Ovary (tissue), 9 donors: Measurements from ENCODE around the gene RPS25. TPM values are rescaled to one million over a fixed set of nuclear protein-coding genes. Genes with fewer than 3 reads are reported as not detected.
"Not testable (repeated sequence)": the region's sequence is repeated elsewhere in the genome, so short reads cannot be mapped to it uniquely, and the experiment has no call there.

Experiments used
- DNase-seq, 5 donors: peaks; one replicate each; pipeline ENCODE4 v3.0.0-alpha.2; 2019 to 2020
- H3K27ac ChIP-seq, 2 donors: fragments of 200-600 bp; one replicate each; pipeline versions ENCODE4 v1.5.1 to v1.8.0; 2019 to 2022
- H3K27me3 ChIP-seq: fragments of 200-600 bp; one replicate; pipeline ENCODE4 v1.8.0; 2022
- H3K36me3 ChIP-seq: fragments of 200-600 bp; sonication (generic); one replicate; pipeline ENCODE4 v1.5.1; 2019
- H3K4me1 ChIP-seq: one replicate; pipeline ENCODE4 v1.8.1; 2013; ENCODE audit warnings: mild to moderate bottlenecking, moderate library complexity; ENCODE audit not compliant: insufficient read depth
- H3K4me3 ChIP-seq: fragments of 200-600 bp; sonication (generic); one replicate; pipeline ENCODE4 v1.5.1; 2017
- H3K9me3 ChIP-seq, 2 donors: fragments of 200-600 bp in 1 of 2; sonication (generic) in 1 of 2; one replicate each; pipeline versions ENCODE4 v1.5.1 to v1.8.1; 2013 to 2019; ENCODE audit warnings: mild to moderate bottlenecking in 1 of 2, moderate library complexity in 1 of 2
- CTCF ChIP-seq, 3 donors: fragments of 450-650 bp in 2 of 3; fragments of 200-600 bp in 1 of 3; IDR thresholded peaks; one replicate each; pipeline versions ENCODE4 v1.5.1 to v1.8.0; 2016 to 2022; ENCODE audit warnings: antibody characterized with exemption in 3 of 3, mild to moderate bottlenecking in 1 of 3
- EP300 ChIP-seq: sonication (generic); formaldehyde crosslinking; IDR thresholded peaks from one replicate; pipeline ENCODE4 v1.6.1; 2017; ENCODE audit warnings: antibody characterized with exemption
- POLR2A ChIP-seq: fragments of 450-650 bp; IDR thresholded peaks from one replicate; pipeline ENCODE4 v1.6.1; 2017; ENCODE audit warnings: antibody characterized with exemption, mild to moderate bottlenecking, moderate library complexity
- WGBS, 3 donors: extraction: QIAGEN DNeasy Blood & Tissue Kit in 1 of 3; methylation state at CpG; one replicate each; pipeline versions ENCODE4 v1.1.5 to v1.1.7; 2013 to 2017; 5-methylcytosine and 5-hydroxymethylcytosine counted together
- intact Hi-C, 4 donors: fragments of 100-400 bp; cut with DNase I; formaldehyde crosslinking; loops; one replicate each; pipeline versions ENCODE4 v1.11.0 to v1.15.1; 2022 to 2023
- polyA plus RNA-seq, 2 donors: library from polyadenylated mRNA; stranded (reverse); fragments of 200-250 nt in 1 of 2; fragments of 350-450 nt in 1 of 2; fragmentation: Illumina TruSeq in 1 of 2; extraction: RNeasy Lipid Tissue Mini Kit (QIAGEN cat#74804) in 1 of 2; gene quantifications; one replicate each; pipeline ENCODE4 v1.2.3, GENCODE V29; 2013 to 2014
- total RNA-seq, 7 donors: library from RNA; depleted of rRNA in 2 of 7; stranded (reverse); fragments of >200 nt in 2 of 7; fragmentation: NEBNext Ultra II Directional in 3 of 7; extraction: Animal tissue kit (Norgen Biotek cat#: 25700) in 3 of 7; gene quantifications; one replicate each; pipeline versions ENCODE4 v1.1.0 to v1.2.4, GENCODE V29; 2016 to 2023
- donor health status: DM: no; HTN: no; CAD: no; lungs with moderate emphysema.
- donor health status: DM: no; HTN: no; CAD: no.
- donor health status: Bipolar disorder and iron deficiency.
- donor health status: DM: yes; HTN: yes; CAD: no.
- donor health status: DM: no; HTN: no; CAD: no.
- donor health status: DM: yes; HTN: yes; CAD: no.

Gene RPS25
- total and polyA plus RNA-seq, 9 donors = 1,999 to 7,045 (median 2,845) TPM

- Histone ChIP-seq H3K4me3 (no peak overlapping the region), H3K9me3 (no peaks in the 10 kb centered on the region), H3K27ac (no peak overlapping the region), H3K36me3 (no peaks in the 10 kb centered on the region), H3K27me3 (no peaks in the 10 kb centered on the region), H3K4me1 (peaks cover 7% of the 10 kb centered on the region)
- intact Hi-C loops = no loop called here
- no peak for TF ChIP-seq EP300
- TF ChIP-seq CTCF (IDR thresholded peaks at IDR 0.05) = no peak
- no peak for TF ChIP-seq POLR2A
- no peak for DNase-seq
Measured at GRCh38 chr11:119023741-119024140, 5.6 kb upstream of the RPS25 start.

- Histone ChIP-seq H3K36me3 (no peaks in the 10 kb centered on the region), H3K27me3 (no peaks in the 10 kb centered on the region), H3K4me3 (no peak overlapping the region), H3K27ac (no peak overlapping the region), H3K9me3 (no peaks in the 10 kb centered on the region), H3K4me1 (peaks cover 7% of the 10 kb centered on the region)
- no peak for DNase-seq
- intact Hi-C loops = no loop called here
- WGBS, 3 donors = 87 to 95% (median 88%) methylated on average over 5 of the region's 5 CpGs
- TF ChIP-seq EP300 (no peak), POLR2A (no peak), CTCF (IDR thresholded peaks at IDR 0.05) (no peak)
Measured at GRCh38 chr11:119021631-119022030, 3.5 kb upstream of the RPS25 start.

- 27 to 46% (median 34%) methylated on average over 2 of the region's 2 CpGs for WGBS, 3 donors
- intact Hi-C loops = loop anchor here in 1 of 4 donors (2.0 kb wide), 1 partner anchor 21 kb away; the partner anchor contains the start of gene CENATAC
- no peak for TF ChIP-seq EP300
- no peak for TF ChIP-seq CTCF (IDR thresholded peaks at IDR 0.05)
- Histone ChIP-seq H3K27ac (no peak overlapping the region), H3K4me1 (peaks cover 9% of the 10 kb centered on the region), H3K9me3 (no peaks in the 10 kb centered on the region), H3K36me3 (no peaks in the 10 kb centered on the region), H3K4me3 (peak overlapping the region; percentile 71), H3K27me3 (no peaks in the 10 kb centered on the region)
- no peak for DNase-seq
Measured at GRCh38 chr11:119019996-119020395, 1.9 kb upstream of the RPS25 start.

GRCh38 chr11:119017377-119017776, 766 bp downstream of the RPS25 start:
- H3K4me3 ChIP-seq = peak overlapping the region; percentile 71
- DNase-seq, H3K4me1 ChIP-seq, H3K9me3 ChIP-seq, H3K36me3 ChIP-seq, intact Hi-C loops, H3K27me3 ChIP-seq: not testable (repeated sequence)
- peak overlapping the region; percentile 35 to 85 for H3K27ac ChIP-seq
- WGBS, 3 donors = 0 to 2% (median 0%) methylated on average over 10 of the region's 10 CpGs

- Histone ChIP-seq H3K36me3 (no peaks in the 10 kb centered on the region), H3K4me1 (peaks cover 9% of the 10 kb centered on the region), H3K9me3 (no peaks in the 10 kb centered on the region), H3K4me3 (no peak overlapping the region), H3K27me3 (no peaks in the 10 kb centered on the region), H3K27ac (no peak overlapping the region)
- 55 to 67% (median 63%) methylated on average over 14 of the region's 14 CpGs for WGBS, 3 donors
- intact Hi-C loops = no loop called here
- DNase-seq = no peak
- no peak for TF ChIP-seq EP300
- no peak for TF ChIP-seq POLR2A
- TF ChIP-seq CTCF (IDR thresholded peaks at IDR 0.05) = no peak
Measured at GRCh38 chr11:119016216-119017009, 1.7 kb downstream of the RPS25 start.
